Mesenchymal stem cell (in vitro differentiated cells and primary cell): ENCODE results near the gene JMJD7.

ENCODE experiments used
- DNase-seq: peaks from one replicate; pipeline ENCODE4 v3.0.0-alpha.2; 2013
- H2AFZ ChIP-seq: one replicate; pipeline ENCODE4 v1.6.1; 2013; ENCODE audit warnings: low read depth, mild to moderate bottlenecking, control low read depth, inconsistent platforms, low read length, moderate library complexity
- H2AK5ac ChIP-seq: 2 replicates; pipeline ENCODE4 v1.6.1; 2013; ENCODE audit warnings: low read length, moderate library complexity, mild to moderate bottlenecking, inconsistent platforms; ENCODE audit not compliant: severe bottlenecking
- H2BK120ac ChIP-seq: one replicate; pipeline ENCODE4 v1.6.1; 2013; ENCODE audit warnings: low read depth, mild to moderate bottlenecking, inconsistent platforms, low read length, moderate library complexity
- H2BK12ac ChIP-seq, 2 experiments: one replicate each; pipeline ENCODE4 v1.6.1; 2013; ENCODE audit warnings: inconsistent platforms in 2 of 2, low read length in 2 of 2, mild to moderate bottlenecking in 2 of 2, moderate library complexity in 2 of 2, control low read depth in 1 of 2
- H2BK15ac ChIP-seq: one replicate; pipeline ENCODE4 v1.6.1; 2013; ENCODE audit warnings: mild to moderate bottlenecking, low read depth, inconsistent platforms; ENCODE audit not compliant: poor library complexity, severe bottlenecking
- H2BK5ac ChIP-seq: 2 replicates; pipeline ENCODE4 v1.6.1; 2013; ENCODE audit warnings: low read depth, mild to moderate bottlenecking, low read length, control low read depth, inconsistent platforms; ENCODE audit not compliant: poor library complexity, severe bottlenecking
- H3K14ac ChIP-seq, 2 experiments: one replicate each; pipeline ENCODE4 v1.6.1; 2013; ENCODE audit warnings: inconsistent platforms in 2 of 2, low read length in 2 of 2, control low read depth in 1 of 2, mild to moderate bottlenecking in 1 of 2, moderate library complexity in 1 of 2
- H3K18ac ChIP-seq, 2 experiments: one replicate each; pipeline ENCODE4 v1.6.1; 2013; ENCODE audit warnings: inconsistent platforms in 2 of 2, low read length in 2 of 2, control low read depth in 1 of 2, low read depth in 1 of 2, mild to moderate bottlenecking in 1 of 2
- H3K23ac ChIP-seq, 2 experiments: one replicate each; pipeline ENCODE4 v1.6.1; 2013; ENCODE audit warnings: inconsistent platforms in 2 of 2, low read length in 2 of 2, mild to moderate bottlenecking in 2 of 2, moderate library complexity in 2 of 2, control low read depth in 1 of 2
- H3K27ac ChIP-seq: 2 replicates; pipeline ENCODE4 v1.5.1; 2013; ENCODE audit warnings: mild to moderate bottlenecking, moderate library complexity, low read length, control low read depth, inconsistent platforms; ENCODE audit not compliant: poor library complexity, severe bottlenecking
- H3K27me3 ChIP-seq, 2 experiments: 2 replicates each; pipeline versions ENCODE4 v1.6.1 to v1.7.0; 2013; ENCODE audit warnings: low read length in 2 of 2, mild to moderate bottlenecking in 2 of 2, moderate library complexity in 2 of 2, control low read depth in 1 of 2, inconsistent platforms in 1 of 2; ENCODE audit not compliant: control insufficient read depth in 1 of 2, insufficient read depth in 1 of 2
- H3K36me3 ChIP-seq, 2 experiments: 2 replicates each; pipeline versions ENCODE4 v1.6.1 to v1.7.0; 2013; ENCODE audit warnings: low read length in 2 of 2, control low read depth in 1 of 2, inconsistent platforms in 1 of 2, low read depth in 1 of 2, mild to moderate bottlenecking in 1 of 2; ENCODE audit not compliant: insufficient read depth in 2 of 2, control insufficient read depth in 1 of 2
- H3K4ac ChIP-seq, 2 experiments: one replicate each; pipeline ENCODE4 v1.6.1; 2013; ENCODE audit warnings: inconsistent platforms in 2 of 2, low read length in 2 of 2, mild to moderate bottlenecking in 2 of 2, moderate library complexity in 2 of 2, control low read depth in 1 of 2, low read depth in 1 of 2
- H3K4me1 ChIP-seq: 2 replicates; pipeline ENCODE4 v1.6.1; 2013; ENCODE audit warnings: low read depth, low read length, control low read depth; ENCODE audit not compliant: control insufficient read depth, insufficient read depth
- H3K4me2 ChIP-seq: 2 replicates; pipeline ENCODE4 v1.6.1; 2013; ENCODE audit warnings: low read length, mild to moderate bottlenecking, inconsistent platforms; ENCODE audit not compliant: poor library complexity, severe bottlenecking
- H3K4me3 ChIP-seq, 2 experiments: 2 replicates each; pipeline versions ENCODE4 v1.5.1 to v1.7.0; 2013; ENCODE audit warnings: low read length in 2 of 2, mild to moderate bottlenecking in 2 of 2, control low read depth in 1 of 2, low read depth in 1 of 2; ENCODE audit not compliant: insufficient read depth in 1 of 2
- H3K79me1 ChIP-seq: replicated peaks from 2 replicates; pipeline ENCODE4 v1.6.1; 2013; ENCODE audit warnings: mild to moderate bottlenecking, control low read depth, low read length, inconsistent platforms; ENCODE audit not compliant: poor library complexity, severe bottlenecking
- H3K9ac ChIP-seq: 2 replicates; pipeline ENCODE4 v1.7.0; 2013; ENCODE audit warnings: mild to moderate bottlenecking, low read length, moderate library complexity
- H3K9me3 ChIP-seq: 2 replicates; pipeline ENCODE4 v1.7.0; 2013; ENCODE audit warnings: mild to moderate bottlenecking, low read length; ENCODE audit not compliant: control insufficient read depth
- H4K8ac ChIP-seq: one replicate; pipeline ENCODE4 v1.6.1; 2013; ENCODE audit warnings: inconsistent platforms, mild to moderate bottlenecking, low read length, moderate library complexity
- H4K91ac ChIP-seq: one replicate; pipeline ENCODE4 v1.6.1; 2013; ENCODE audit warnings: mild to moderate bottlenecking, low read length, inconsistent platforms
- WGBS: methylation state at CpG from one replicate; pipeline ENCODE4 v1.1.7; 2013; ENCODE audit warnings: mixed read lengths; 5-methylcytosine and 5-hydroxymethylcytosine counted together

The JMJD7 gene

GRCh38 chr15:41789236-41789635, 38.7 kb upstream of the JMJD7 start:
- Histone ChIP-seq H3K27me3 (no peaks in the 10 kb centered on the region), H3K23ac (no peak overlapping the region), H2AFZ (no peak overlapping the region), H3K4me2 (no peak overlapping the region), H3K14ac (no peak overlapping the region), H2BK12ac (peak overlapping the region in 1 of 2 experiments; percentile 2), H2AK5ac (no peak overlapping the region), H2BK5ac (no peak overlapping the region), H3K4ac (no peak overlapping the region), H3K27ac (no peak overlapping the region), H3K36me3 (no peaks in the 10 kb centered on the region), H3K4me1 (peaks cover 11% of the 10 kb centered on the region), H3K4me3 (no peak overlapping the region), H4K8ac (no peak overlapping the region), H3K79me1 (peaks cover 19% of the 10 kb centered on the region), H2BK15ac (no peak overlapping the region), H3K9ac (no peak overlapping the region), H3K18ac (no peak overlapping the region), H4K91ac (no peak overlapping the region), H3K9me3 (no peaks in the 10 kb centered on the region), H2BK120ac (no peak overlapping the region)
- no peak for DNase-seq
- no CpG with 5 or more reads among the region's 4 CpGs for WGBS

GRCh38 chr15:41789662-41790061, 38.2 kb upstream of the JMJD7 start:
- Histone ChIP-seq H2BK15ac (no peak overlapping the region), H3K9ac (no peak overlapping the region), H3K27ac (no peak overlapping the region), H2BK120ac (no peak overlapping the region), H2BK5ac (no peak overlapping the region), H2AFZ (no peak overlapping the region), H3K79me1 (peaks cover 18% of the 10 kb centered on the region), H3K36me3 (no peaks in the 10 kb centered on the region), H3K4me2 (no peak overlapping the region), H3K27me3 (no peaks in the 10 kb centered on the region), H3K14ac (no peak overlapping the region), H4K8ac (no peak overlapping the region), H2BK12ac (no peak overlapping the region), H3K4me1 (peaks cover 11% of the 10 kb centered on the region), H2AK5ac (no peak overlapping the region), H3K23ac (no peak overlapping the region), H3K4ac (no peak overlapping the region), H4K91ac (no peak overlapping the region), H3K18ac (no peak overlapping the region), H3K4me3 (no peak overlapping the region), H3K9me3 (no peaks in the 10 kb centered on the region)
- DNase-seq: no peak

GRCh38 chr15:41790169-41790568, 37.7 kb upstream of the JMJD7 start:
- Histone ChIP-seq H2BK5ac (no peak overlapping the region), H3K27me3 (no peaks in the 10 kb centered on the region), H3K4me2 (no peak overlapping the region), H2BK12ac (no peak overlapping the region), H3K18ac (no peak overlapping the region), H3K14ac (no peak overlapping the region), H2AK5ac (no peak overlapping the region), H2AFZ (no peak overlapping the region), H4K91ac (no peak overlapping the region), H2BK120ac (no peak overlapping the region), H2BK15ac (no peak overlapping the region), H4K8ac (no peak overlapping the region), H3K23ac (no peak overlapping the region), H3K9me3 (no peaks in the 10 kb centered on the region), H3K4me3 (no peak overlapping the region), H3K4me1 (peaks cover 11% of the 10 kb centered on the region), H3K79me1 (peaks cover 19% of the 10 kb centered on the region), H3K36me3 (no peaks in the 10 kb centered on the region), H3K9ac (peak overlapping the region; percentile 39), H3K27ac (no peak overlapping the region), H3K4ac (no peak overlapping the region)
- DNase-seq: no peak
- WGBS: 88% methylated on average over 3 of the region's 3 CpGs

GRCh38 chr15:41790756-41791546, 36.9 kb upstream of the JMJD7 start:
- peaks cover 12% of the 10 kb centered on the region for H3K4me1 ChIP-seq
- H3K14ac ChIP-seq: no peak overlapping the region
- no peaks in the 10 kb centered on the region for H3K27me3 ChIP-seq
- H2AFZ ChIP-seq: no peak overlapping the region
- peak overlapping the region; percentile 45 for H2BK5ac ChIP-seq
- H2AK5ac ChIP-seq: peak overlapping the region; percentile 1
- H3K18ac ChIP-seq: peak overlapping the region; percentile 64 to 75
- no peak overlapping the region for H3K4me3 ChIP-seq
- WGBS: 5% methylated on average over 5 of the region's 5 CpGs
- H2BK15ac ChIP-seq: no peak overlapping the region
- no peaks in the 10 kb centered on the region for H3K36me3 ChIP-seq
- peak overlapping the region; percentile 18 for H3K27ac ChIP-seq
- no peak overlapping the region for H3K23ac ChIP-seq
- peak overlapping the region; percentile 19 to 35 for H3K4ac ChIP-seq
- no peaks in the 10 kb centered on the region for H3K9me3 ChIP-seq
- peak overlapping the region; percentile 39 for H2BK120ac ChIP-seq
- peak; percentile 90 for DNase-seq
- H3K4me2 ChIP-seq: no peak overlapping the region
- H4K91ac ChIP-seq: peak overlapping the region; percentile 34
- H3K9ac ChIP-seq: peak overlapping the region; percentile 65
- H2BK12ac ChIP-seq: peak overlapping the region; percentile 44 to 82
- peak overlapping the region; percentile 10 for H4K8ac ChIP-seq
- H3K79me1 ChIP-seq: peaks cover 21% of the 10 kb centered on the region
